GM12872 (cell line): Measurements from ENCODE around the gene PTPN7.

Experiments
- TF ChIP-seq, protein P1 (sequence below): IDR thresholded peaks from 3 replicates; pipeline ENCODE4 v1.5.1; 2011; ENCODE audit warnings: low read depth, mild to moderate bottlenecking, low read length, moderate library complexity; ENCODE audit not compliant: insufficient read depth

The PTPN7 gene

DNA sequence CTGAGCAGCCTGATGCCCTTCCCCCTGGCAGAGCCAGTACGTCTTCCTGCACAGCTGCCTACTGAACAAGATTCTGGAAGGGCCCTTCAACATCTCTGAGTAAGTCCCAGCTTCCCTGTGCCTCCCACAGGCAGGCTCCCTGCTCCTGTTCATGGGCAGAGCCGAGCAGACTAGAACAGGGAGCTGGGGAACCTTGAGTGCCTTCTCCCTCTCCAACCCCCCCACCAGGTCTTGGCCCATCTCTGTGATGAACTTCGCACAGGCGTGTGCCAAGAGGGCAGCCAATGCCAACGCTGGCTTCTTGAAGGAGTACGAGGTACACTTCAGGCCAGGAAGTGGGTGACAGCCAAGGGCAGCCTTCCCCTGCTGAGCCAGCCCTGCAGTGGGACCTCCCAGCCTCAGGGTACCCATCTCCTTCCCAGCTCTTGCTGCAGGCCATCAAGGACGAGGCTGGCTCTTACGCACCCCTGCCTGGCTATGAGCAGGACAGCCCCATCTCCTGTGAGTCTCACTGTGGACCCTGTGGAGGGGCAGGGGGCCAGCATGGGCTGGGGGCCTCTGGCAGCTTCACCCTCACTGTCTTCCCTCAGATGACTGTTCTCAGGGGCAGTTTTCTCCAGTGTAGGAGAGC lies 26.8 kb upstream of the PTPN7 start:
- TF ChIP-seq, protein P1, sequence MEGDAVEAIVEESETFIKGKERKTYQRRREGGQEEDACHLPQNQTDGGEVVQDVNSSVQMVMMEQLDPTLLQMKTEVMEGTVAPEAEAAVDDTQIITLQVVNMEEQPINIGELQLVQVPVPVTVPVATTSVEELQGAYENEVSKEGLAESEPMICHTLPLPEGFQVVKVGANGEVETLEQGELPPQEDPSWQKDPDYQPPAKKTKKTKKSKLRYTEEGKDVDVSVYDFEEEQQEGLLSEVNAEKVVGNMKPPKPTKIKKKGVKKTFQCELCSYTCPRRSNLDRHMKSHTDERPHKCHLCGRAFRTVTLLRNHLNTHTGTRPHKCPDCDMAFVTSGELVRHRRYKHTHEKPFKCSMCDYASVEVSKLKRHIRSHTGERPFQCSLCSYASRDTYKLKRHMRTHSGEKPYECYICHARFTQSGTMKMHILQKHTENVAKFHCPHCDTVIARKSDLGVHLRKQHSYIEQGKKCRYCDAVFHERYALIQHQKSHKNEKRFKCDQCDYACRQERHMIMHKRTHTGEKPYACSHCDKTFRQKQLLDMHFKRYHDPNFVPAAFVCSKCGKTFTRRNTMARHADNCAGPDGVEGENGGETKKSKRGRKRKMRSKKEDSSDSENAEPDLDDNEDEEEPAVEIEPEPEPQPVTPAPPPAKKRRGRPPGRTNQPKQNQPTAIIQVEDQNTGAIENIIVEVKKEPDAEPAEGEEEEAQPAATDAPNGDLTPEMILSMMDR, result no peak

DNA sequence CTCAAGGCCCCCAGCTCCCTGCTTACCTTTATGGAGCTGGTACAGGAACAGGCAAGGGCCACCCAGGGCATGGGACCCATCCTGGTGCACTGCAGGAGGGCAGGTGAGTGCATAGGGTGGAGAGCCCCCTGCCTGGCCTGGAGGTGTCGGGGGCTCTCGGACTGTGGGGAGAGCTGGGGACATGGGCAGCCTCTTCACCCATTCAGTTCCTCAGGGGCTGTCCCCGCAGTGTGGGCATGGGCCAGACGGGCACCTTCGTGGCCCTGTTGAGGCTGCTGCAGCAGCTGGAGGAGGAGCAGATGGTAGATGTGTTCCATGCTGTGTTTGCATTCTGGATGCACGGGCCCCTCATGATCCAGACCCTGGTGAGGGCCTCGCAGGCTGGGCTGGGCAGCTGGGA lies 25.9 kb upstream of the PTPN7 start:
- TF ChIP-seq, protein P1, result no peak

DNA sequence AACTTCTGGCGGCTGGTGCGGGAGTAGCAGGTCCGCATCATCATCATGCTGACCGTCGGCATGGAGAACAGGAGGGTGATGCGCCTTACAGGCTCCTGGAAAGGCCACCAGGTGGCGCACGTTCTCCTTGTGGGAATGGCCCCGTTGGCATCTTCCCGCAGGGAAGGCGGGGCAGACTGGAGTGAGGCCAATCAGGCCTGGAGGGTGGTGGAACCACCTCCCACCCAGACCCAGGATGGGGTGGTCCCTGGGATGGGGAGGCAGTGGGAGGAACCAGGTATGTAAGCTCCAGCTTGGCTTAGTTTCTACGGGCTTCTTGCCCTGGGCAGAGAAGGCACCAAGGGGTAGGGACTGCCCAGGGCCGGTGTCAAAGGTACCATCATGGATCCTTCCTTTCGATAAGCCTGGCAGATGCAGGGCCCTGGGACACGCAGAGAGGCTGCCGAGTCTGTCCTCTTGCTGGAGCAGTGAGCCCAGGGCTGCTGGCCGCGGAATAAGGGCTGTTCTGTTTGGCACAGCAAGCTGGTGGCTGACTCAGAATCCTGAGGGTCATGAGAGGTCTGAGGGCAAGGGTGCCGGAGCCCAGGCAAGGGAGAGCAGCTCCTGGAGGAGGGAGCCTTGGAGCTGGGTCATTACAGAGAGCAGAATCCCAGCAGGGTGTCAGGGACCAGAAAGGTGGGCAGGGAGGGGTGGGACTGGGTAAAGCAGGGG lies 24.5 kb upstream of the PTPN7 start:
- TF ChIP-seq, protein P1, result peak; percentile 94

DNA sequence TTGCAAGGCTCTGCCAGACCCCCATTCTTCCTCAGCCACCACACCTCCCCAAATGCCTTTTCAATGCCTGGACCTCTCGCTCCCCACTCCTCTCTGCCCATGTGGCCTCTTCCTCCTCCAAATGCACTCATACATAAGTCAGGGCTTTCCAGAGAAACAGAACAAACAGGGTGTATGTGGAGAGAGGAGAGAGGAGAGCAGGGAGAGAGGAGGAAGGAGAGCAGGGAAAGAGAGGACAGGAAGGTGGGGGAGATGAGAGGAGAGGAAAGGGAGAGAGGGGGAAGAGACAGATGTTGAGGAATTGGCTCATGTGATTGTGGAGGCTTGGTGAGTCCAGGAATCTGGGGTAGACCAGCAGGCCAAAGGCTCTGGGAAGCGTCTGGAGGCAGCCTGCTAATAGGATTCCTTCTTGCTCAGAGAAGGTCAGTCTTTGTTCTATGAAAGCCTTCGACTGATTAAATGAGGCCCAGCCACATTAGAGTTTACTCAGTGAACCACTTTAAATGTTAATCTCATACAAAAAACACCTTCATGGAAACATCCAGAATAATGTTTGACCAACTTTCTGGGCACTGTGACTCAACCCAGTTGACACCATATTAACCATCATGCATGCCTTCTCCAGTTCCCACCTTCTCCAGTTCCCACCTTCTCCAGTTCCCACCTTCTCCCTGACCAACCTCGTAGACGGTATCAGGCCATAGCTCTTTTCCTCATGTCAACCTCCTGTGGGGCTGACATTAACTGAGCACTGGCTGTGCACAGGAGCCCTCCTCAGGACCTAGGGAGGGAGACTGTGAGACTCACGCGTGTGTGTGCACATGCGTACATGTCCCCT lies 21.9 kb upstream of the PTPN7 start:
- TF ChIP-seq, protein P1, result no peak

DNA sequence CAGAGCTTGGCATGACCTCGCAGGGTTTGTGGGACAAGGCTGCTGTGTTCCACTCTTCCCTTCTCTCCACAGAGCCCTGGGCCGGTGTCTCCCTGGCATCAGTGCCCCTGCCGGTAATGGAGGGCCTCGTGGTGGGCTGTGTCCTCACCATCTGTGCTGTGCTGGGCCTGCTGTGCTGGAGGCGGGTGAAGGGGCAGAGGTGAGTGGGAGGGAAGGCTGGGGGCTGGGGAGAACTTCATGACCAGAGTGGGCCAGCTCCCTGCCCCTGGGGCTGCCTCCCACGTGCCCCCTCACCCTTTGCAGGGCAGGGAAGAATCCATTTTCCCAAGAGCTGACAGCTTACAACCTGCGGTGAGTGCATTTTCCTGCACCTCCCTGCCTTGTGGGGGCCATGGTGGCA lies 21.2 kb upstream of the PTPN7 start:
- TF ChIP-seq, protein P1, result no peak

DNA sequence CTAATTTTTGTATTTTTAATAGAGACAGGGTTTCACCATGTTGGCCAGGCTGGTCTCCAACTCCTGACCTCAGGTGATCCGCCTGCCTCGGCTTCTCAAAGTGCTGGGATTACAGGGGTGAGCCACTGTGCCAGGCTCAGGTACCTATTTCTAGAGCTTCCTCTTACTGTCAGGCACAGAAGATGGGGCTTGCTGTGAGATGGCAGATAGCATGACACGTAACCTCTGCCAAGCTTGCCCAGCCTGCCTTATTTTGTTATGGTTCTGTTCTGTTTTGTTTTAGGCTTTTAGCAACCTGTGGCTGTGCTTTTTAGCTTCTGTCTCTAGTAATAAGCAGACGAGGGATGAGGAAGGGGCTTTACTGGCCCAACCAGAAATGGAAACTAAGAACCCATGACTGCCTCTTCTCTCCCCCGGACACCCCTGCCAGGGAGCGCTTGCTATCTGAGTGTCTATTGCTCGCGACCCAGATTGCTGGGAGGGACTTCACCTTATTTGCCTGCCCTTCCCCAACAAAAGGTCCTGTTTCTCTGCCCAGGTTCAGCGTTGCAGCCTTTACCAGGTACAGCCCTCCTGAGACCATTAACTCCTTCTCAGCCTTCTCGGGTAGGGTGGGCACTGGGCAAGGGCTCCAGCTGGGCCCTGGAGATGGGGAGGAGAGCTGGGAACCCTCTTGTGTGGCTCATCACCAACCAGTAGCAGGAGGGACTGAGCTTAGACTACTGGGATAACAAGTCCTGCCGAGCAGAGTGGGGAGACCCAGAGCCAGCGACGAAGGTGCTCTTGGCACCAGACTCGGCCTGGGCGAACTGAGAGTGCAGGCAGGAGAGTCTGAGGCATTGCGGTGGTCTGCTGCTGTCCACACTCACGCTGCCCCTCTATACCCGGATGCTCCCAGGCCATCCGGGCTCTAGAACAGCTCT lies 19.7 kb upstream of the PTPN7 start:
- TF ChIP-seq, protein P1, result no peak
